CD14-positive monocyte (primary cell): ENCODE measurements around the gene C1QTNF1. TPM values are rescaled to one million over a fixed set of nuclear protein-coding genes. Genes with fewer than 3 reads are reported as not detected.

Source experiments
- DNase-seq, 3 donors: peaks; one replicate each; pipeline ENCODE4 v3.0.0-alpha.2; 2011 to 2022
- H2AFZ ChIP-seq: 2 replicates; pipeline ENCODE4 v1.6.0; 2012; ENCODE audit warnings: mild to moderate bottlenecking, low read depth, low read length, inconsistent platforms; ENCODE audit not compliant: insufficient read depth, poor library complexity, severe bottlenecking
- H3K27ac ChIP-seq, 2 donors: 1 replicate in 1 of 2; 2 replicates in 1 of 2; pipeline ENCODE4 v1.5.1; 2012 to 2013; ENCODE audit warnings: low read length in 2 of 2, control low read depth in 1 of 2, inconsistent platforms in 1 of 2, low read depth in 1 of 2, mild to moderate bottlenecking in 1 of 2
- H3K27me3 ChIP-seq, 2 donors: one replicate each; pipeline versions ENCODE4 v1.6.0 to v1.6.1; 2011 to 2013; ENCODE audit warnings: low read length in 2 of 2; ENCODE audit not compliant: control insufficient read depth in 2 of 2, insufficient read depth in 2 of 2
- H3K36me3 ChIP-seq, 2 donors: replicated peaks in 1 of 2; 1 replicate in 1 of 2; 2 replicates in 1 of 2; pipeline versions ENCODE4 v1.5.1 to v1.6.1; 2012 to 2013; ENCODE audit warnings: low read length in 2 of 2, control low read depth in 1 of 2, inconsistent platforms in 1 of 2, mild to moderate bottlenecking in 1 of 2; ENCODE audit not compliant: insufficient read depth in 2 of 2, control insufficient read depth in 1 of 2
- H3K4me1 ChIP-seq, 2 donors: 1 replicate in 1 of 2; 2 replicates in 1 of 2; pipeline versions ENCODE4 v1.5.1 to v1.6.1; 2012 to 2013; ENCODE audit warnings: low read length in 2 of 2, control low read depth in 1 of 2, inconsistent platforms in 1 of 2, mild to moderate bottlenecking in 1 of 2, moderate library complexity in 1 of 2; ENCODE audit not compliant: insufficient read depth in 2 of 2, control insufficient read depth in 1 of 2
- H3K4me2 ChIP-seq: replicated peaks from 2 replicates; pipeline ENCODE3; 2012; ENCODE audit warnings: low read length, moderate library complexity, mild to moderate bottlenecking; ENCODE audit not compliant: poor library complexity, severe bottlenecking; ENCODE audit errors: extremely low read depth
- H3K4me3 ChIP-seq, 3 experiments: fragments of 200-600 bp in 1 of 3; sonication (generic) in 1 of 3; replicated peaks in 1 of 3; 1 replicate in 2 of 3; 2 replicates in 1 of 3; pipeline ENCODE4 v1.5.1; 2011 to 2013; ENCODE audit warnings: low read length in 3 of 3, mild to moderate bottlenecking in 3 of 3, control low read depth in 2 of 3, low read depth in 2 of 3, inconsistent platforms in 1 of 3, moderate library complexity in 1 of 3
- H3K79me2 ChIP-seq: 2 replicates; pipeline ENCODE4 v1.6.0; 2012; ENCODE audit warnings: mild to moderate bottlenecking, control low read depth, inconsistent platforms, low read length, moderate library complexity; ENCODE audit not compliant: insufficient read depth
- H3K9ac ChIP-seq: 2 replicates; pipeline ENCODE4 v1.6.0; 2017; ENCODE audit warnings: low read length, mild to moderate bottlenecking; ENCODE audit not compliant: insufficient read depth, poor library complexity, severe bottlenecking
- H3K9me3 ChIP-seq, 2 donors: replicated peaks in 1 of 2; 1 replicate in 1 of 2; 2 replicates in 1 of 2; pipeline versions ENCODE4 v1.5.1 to v1.6.1; 2012 to 2013; ENCODE audit warnings: low read length in 2 of 2, control low read depth in 1 of 2; ENCODE audit not compliant: control insufficient read depth in 1 of 2, insufficient read depth in 1 of 2
- H4K20me1 ChIP-seq: 2 replicates; pipeline ENCODE4 v1.6.0; 2012; ENCODE audit warnings: mild to moderate bottlenecking, low read length, control low read depth, moderate library complexity; ENCODE audit not compliant: insufficient read depth
- H3K27ac Mint-ChIP-seq, 7 donors: one replicate each; pipeline ENCODE4 v1.8.0; 2020; ENCODE audit warnings: mild to moderate bottlenecking in 7 of 7, mixed read lengths in 7 of 7, moderate library complexity in 6 of 7, inconsistent platforms in 2 of 7
- H3K27me3 Mint-ChIP-seq, 3 donors: one replicate each; pipeline ENCODE4 v1.8.0; 2021 to 2022; ENCODE audit warnings: low read depth in 3 of 3, mild to moderate bottlenecking in 3 of 3, mixed read lengths in 3 of 3, moderate library complexity in 3 of 3, inconsistent platforms in 1 of 3
- H3K36me3 Mint-ChIP-seq, 2 donors: one replicate each; pipeline ENCODE4 v1.8.0; 2020; ENCODE audit warnings: mixed read lengths in 2 of 2, inconsistent platforms in 1 of 2, mild to moderate bottlenecking in 1 of 2
- H3K4me1 Mint-ChIP-seq: one replicate; pipeline ENCODE4 v1.8.0; 2020; ENCODE audit warnings: mild to moderate bottlenecking, mixed read lengths
- H3K4me3 Mint-ChIP-seq, 2 donors: one replicate each; pipeline ENCODE4 v1.8.0; 2020; ENCODE audit warnings: mild to moderate bottlenecking in 2 of 2, mixed read lengths in 2 of 2, moderate library complexity in 1 of 2
- H3K9me3 Mint-ChIP-seq, 7 donors: one replicate each; pipeline ENCODE4 v1.8.0; 2020 to 2022; ENCODE audit warnings: mixed read lengths in 7 of 7, mild to moderate bottlenecking in 6 of 7, moderate library complexity in 6 of 7, inconsistent platforms in 2 of 7
- WGBS: methylation state at CpG from one replicate; pipeline ENCODE4 v1.1.5; 2013; ENCODE audit warnings: missing lambda C conversion rate; ENCODE audit not compliant: insufficient coverage; 5-methylcytosine and 5-hydroxymethylcytosine counted together
- intact Hi-C, 2 donors: fragments of 100-400 bp; cut with micrococcal nuclease; formaldehyde crosslinking; loops; one replicate each; pipeline versions ENCODE4 v1.15.0 to v1.15.1; 2023
- polyA plus RNA-seq, 3 donors: library from polyadenylated mRNA; depleted of rRNA in 1 of 3; unstranded in 2 of 3; stranded (reverse) in 1 of 3; fragments of 300-500 nt in 2 of 3; fragments of >200 nt in 1 of 3; fragmentation: Illumina TruSeq in 2 of 3; gene quantifications; 1 replicate in 2 of 3; 2 replicates in 1 of 3; pipeline ENCODE4 v1.2.3, GENCODE V29; 2012 to 2021
- TF ChIP-seq, protein P1 (sequence below): fragments of 200-600 bp; IDR thresholded peaks from one replicate; pipeline ENCODE4 v1.8.0; 2022; ENCODE audit warnings: antibody characterized with exemption, mild to moderate bottlenecking

The C1QTNF1 gene
- polyA plus RNA-seq, 3 donors, result not detected

DNA sequence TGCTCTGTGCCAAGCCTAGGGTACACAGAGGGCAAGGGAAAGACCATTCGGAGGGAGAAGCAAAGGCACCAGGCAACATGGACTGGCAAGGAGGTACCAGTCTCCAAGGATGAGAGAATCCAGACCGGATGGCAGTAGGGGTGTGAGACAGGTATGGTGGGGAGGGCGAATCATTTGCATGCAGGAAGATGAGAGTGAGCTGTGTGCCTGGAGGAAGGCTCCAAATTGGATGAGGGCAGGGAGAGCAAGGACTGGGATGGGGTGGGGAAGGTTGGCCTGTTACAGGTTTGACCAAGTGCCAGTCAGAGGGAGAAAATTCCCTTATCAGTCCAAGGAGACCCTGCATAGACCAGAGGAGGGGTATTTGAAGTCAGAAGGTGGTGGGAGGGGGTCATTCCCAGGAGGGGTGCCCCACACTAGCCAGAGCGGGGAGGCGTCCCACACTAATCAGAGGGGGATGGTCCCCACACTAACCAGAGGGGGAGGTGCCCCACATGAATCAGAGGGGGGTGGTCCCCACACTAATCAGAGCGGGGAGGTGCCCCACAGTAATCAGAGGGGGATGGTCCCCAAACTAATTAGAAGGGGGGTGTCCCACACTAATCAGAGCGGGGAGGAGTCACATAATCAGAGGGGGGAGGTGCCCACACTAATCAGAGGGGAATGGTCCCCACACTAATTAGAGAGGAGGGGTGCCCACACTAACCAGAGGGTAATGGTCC lies 15.1 kb upstream of the C1QTNF1 start:
- Histone ChIP-seq H3K9me3 (no peaks in the 10 kb centered on the region), H3K9ac (peak overlapping the region; percentile 95), H3K79me2 (peaks cover 49% of the 10 kb centered on the region), H3K27ac (peak overlapping the region; percentile 10 to 91), H3K36me3 (peaks cover 0 to 6% of the 10 kb centered on the region in 2 donors), H3K4me3 (peak overlapping the region; percentile 81 to 99 (median 84)), H3K4me1 (peaks cover 26 to 47% of the 10 kb centered on the region in 2 donors), H2AFZ (peak overlapping the region; percentile 100), H3K4me2 (peak overlapping the region; percentile 98), H3K27me3 (no peaks in the 10 kb centered on the region), H4K20me1 (peaks cover 48% of the 10 kb centered on the region)
- Mint-ChIP-seq H3K36me3 (peaks cover 6 to 18% of the 10 kb centered on the region in 2 donors), H3K27me3 (peaks cover 3 to 6% (median 3%) of the 10 kb centered on the region in 3 donors), H3K27ac (peak overlapping the region; percentile 87 to 96 (median 95)), H3K4me3 (peak overlapping the region; percentile 90 to 95), H3K9me3 (peaks cover 0 to 5% (median 0%) of the 10 kb centered on the region in 7 donors), H3K4me1 (peaks cover 41% of the 10 kb centered on the region)
- DNase-seq, result no peak
- TF ChIP-seq, protein P1, sequence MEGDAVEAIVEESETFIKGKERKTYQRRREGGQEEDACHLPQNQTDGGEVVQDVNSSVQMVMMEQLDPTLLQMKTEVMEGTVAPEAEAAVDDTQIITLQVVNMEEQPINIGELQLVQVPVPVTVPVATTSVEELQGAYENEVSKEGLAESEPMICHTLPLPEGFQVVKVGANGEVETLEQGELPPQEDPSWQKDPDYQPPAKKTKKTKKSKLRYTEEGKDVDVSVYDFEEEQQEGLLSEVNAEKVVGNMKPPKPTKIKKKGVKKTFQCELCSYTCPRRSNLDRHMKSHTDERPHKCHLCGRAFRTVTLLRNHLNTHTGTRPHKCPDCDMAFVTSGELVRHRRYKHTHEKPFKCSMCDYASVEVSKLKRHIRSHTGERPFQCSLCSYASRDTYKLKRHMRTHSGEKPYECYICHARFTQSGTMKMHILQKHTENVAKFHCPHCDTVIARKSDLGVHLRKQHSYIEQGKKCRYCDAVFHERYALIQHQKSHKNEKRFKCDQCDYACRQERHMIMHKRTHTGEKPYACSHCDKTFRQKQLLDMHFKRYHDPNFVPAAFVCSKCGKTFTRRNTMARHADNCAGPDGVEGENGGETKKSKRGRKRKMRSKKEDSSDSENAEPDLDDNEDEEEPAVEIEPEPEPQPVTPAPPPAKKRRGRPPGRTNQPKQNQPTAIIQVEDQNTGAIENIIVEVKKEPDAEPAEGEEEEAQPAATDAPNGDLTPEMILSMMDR, result no peak
- 91% methylated on average over 3 of the region's 7 CpGs for WGBS
- intact Hi-C loops, result no loop called here

DNA sequence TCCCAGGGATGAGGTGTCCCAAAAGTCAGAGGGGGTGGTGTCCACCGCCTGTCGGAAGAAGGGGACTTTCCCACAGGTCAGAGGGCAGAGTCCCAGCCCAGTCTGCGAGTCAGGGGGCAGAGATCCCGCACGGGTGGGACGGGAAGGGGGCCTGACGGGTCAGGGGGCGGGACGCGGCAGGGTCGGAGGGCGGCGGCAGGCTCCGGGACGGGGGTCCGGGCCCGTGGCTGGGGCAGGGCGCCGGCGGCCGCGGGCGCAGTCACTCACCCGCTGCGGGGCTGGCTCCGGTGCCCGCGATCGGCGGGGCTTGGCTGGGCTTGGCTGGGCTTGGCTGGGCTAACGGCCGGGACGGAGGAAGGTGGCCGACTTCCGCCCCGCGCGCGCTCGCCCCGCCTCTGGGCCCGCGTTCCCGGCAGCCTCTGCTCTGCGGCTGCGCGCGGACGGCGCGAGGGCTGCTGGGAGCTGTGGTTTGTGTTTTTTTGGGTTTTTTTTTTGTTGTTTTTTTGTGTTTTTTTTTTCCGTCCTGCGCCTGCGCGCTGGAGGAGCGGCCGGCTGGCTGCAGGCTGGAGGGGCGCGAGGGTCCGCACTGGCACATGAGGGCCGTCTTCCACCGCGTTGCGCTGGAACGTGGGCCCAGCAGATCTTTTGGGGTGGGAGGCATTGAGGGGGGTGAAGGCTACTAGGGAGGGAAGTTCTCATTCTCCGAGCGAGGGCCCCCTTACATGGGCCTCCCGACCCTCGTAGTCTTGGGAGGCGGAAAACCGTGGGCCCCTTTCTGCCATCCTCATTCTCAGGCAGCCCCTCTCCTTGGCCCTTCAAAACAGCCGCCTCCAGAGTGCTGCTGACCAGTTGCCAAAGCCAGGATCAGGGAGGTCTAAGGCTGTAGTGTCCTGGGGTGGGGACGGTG lies 14.3 kb upstream of the C1QTNF1 start, which contains the start of gene CANT1:
Gene CANT1 (minus strand): TSS at position 368 of the 907 bp plus-strand sequence. CDS start 12,142 bp downstream, outside the sequence.
- TF ChIP-seq, protein P1, result no peak
- peak within 1 kb of the TSS; percentile 81 to 99 (median 84) for H3K4me3 ChIP-seq
- H3K9me3 ChIP-seq, result peaks cover 0 to 1% of the 10 kb centered on the region in 2 donors
- DNase-seq, result peak; percentile 81 to 87 (median 85)
- H3K27ac ChIP-seq, result peak within 1 kb of the TSS; percentile 15 to 91
- Mint-ChIP-seq H3K27me3 (peaks cover 3 to 9% (median 5%) of the 10 kb centered on the region in 3 donors), H3K4me1 (peaks cover 41% of the 10 kb centered on the region), H3K9me3 (peaks cover 0 to 13% (median 3%) of the 10 kb centered on the region in 7 donors), H3K36me3 (peaks cover 6 to 18% of the 10 kb centered on the region in 2 donors), H3K4me3 (peak within 1 kb of the TSS; percentile 90 to 95), H3K27ac (peak within 1 kb of the TSS; percentile 87 to 96 (median 95))
- under 1% methylated on average over 57 of the region's 73 CpGs for WGBS
- peaks cover 0 to 5% of the 10 kb centered on the region in 2 donors for H3K36me3 ChIP-seq
- peaks cover 26 to 47% of the 10 kb centered on the region in 2 donors for H3K4me1 ChIP-seq
- H3K4me2 ChIP-seq, result peak within 1 kb of the TSS; percentile 98
- H4K20me1 ChIP-seq, result peaks cover 44% of the 10 kb centered on the region
- H3K79me2 ChIP-seq, result peaks cover 47% of the 10 kb centered on the region
- intact Hi-C loops, result no loop called here
- no peaks in the 10 kb centered on the region for H3K27me3 ChIP-seq
- peak within 1 kb of the TSS; percentile 100 for H2AFZ ChIP-seq
- H3K9ac ChIP-seq, result peak within 1 kb of the TSS; percentile 95
